Right lobe of liver (tissue), 4 donors: ENCODE measurements around the gene PXDN.

Source experiments
- POLR2A ChIP-seq: fragments of 450-650 bp; IDR thresholded peaks from one replicate; pipeline ENCODE4 v1.6.1; 2017; ENCODE audit warnings: antibody characterized with exemption, mild to moderate bottlenecking
- TF ChIP-seq, protein P1 (sequence below), 4 donors: fragments of 200-600 bp in 3 of 4; fragments of 450-650 bp in 1 of 4; IDR thresholded peaks; one replicate each; pipeline versions ENCODE4 v1.5.1 to v1.8.0; 2016 to 2022; ENCODE audit warnings: antibody characterized with exemption in 4 of 4, mild to moderate bottlenecking in 2 of 4
- donor health status: DM: no; HTN: no; CAD: no.
- donor health status: DM: no; HTN: no; CAD: no.
- donor health status: DM: no; HTN: yes; CAD: no.

DNA sequence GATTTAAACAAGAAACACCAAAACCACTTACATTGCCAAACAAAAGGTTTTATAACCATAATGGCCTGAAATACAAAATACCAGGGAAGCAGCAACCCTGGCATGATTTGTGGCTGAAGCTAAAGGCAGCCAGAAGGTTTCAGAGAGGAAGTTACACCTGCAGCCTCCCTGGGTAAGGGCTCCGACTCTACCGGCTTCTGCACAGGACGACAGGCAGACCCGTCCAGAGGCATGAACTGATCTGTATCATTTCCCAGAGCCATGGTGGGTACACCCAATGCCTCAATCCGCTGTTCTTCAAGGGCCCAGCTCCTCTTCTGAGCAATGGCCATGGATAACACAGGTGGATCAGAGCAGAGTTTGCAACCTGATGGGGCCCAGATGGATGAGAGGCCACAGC, 71.6 kb downstream of the PXDN start:
- TF ChIP-seq, protein P1, sequence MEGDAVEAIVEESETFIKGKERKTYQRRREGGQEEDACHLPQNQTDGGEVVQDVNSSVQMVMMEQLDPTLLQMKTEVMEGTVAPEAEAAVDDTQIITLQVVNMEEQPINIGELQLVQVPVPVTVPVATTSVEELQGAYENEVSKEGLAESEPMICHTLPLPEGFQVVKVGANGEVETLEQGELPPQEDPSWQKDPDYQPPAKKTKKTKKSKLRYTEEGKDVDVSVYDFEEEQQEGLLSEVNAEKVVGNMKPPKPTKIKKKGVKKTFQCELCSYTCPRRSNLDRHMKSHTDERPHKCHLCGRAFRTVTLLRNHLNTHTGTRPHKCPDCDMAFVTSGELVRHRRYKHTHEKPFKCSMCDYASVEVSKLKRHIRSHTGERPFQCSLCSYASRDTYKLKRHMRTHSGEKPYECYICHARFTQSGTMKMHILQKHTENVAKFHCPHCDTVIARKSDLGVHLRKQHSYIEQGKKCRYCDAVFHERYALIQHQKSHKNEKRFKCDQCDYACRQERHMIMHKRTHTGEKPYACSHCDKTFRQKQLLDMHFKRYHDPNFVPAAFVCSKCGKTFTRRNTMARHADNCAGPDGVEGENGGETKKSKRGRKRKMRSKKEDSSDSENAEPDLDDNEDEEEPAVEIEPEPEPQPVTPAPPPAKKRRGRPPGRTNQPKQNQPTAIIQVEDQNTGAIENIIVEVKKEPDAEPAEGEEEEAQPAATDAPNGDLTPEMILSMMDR (IDR thresholded peaks at IDR 0.05), result no peak
- TF ChIP-seq POLR2A, result no peak
